HG03457 (cell line): ENCODE data around the gene IL15.
A peak's percentile ranks its signal among the peaks of the same experiment; 100 is the strongest.
"Not testable (repeated sequence)": the region's sequence is repeated elsewhere in the genome, so short reads cannot be mapped to it uniquely, and the experiment has no call there.

Experiments used
- ATAC-seq: cut with Tn5 transposase; IDR thresholded peaks from one replicate; pipeline ENCODE4 v1.9.1; 2021; ENCODE audit warnings: moderate number of reproducible peaks; ENCODE audit not compliant: unreplicated experiment

The IL15 gene

GRCh38 chr4:141645611-141646340 is 9.4 kb downstream of the IL15 start:
- no peak for ATAC-seq

GRCh38 chr4:141646969-141647368 is 10.6 kb downstream of the IL15 start:
- ATAC-seq = no peak

GRCh38 chr4:141647966-141648365 is 11.6 kb downstream of the IL15 start:
- ATAC-seq = no peak

- ATAC-seq = no peak
Measured at GRCh38 chr4:141652161-141652778, 15.9 kb downstream of the IL15 start.

GRCh38 chr4:141654098-141654497 is 17.7 kb downstream of the IL15 start:
- no peak for ATAC-seq

- ATAC-seq = no peak
Measured at GRCh38 chr4:141656031-141656430, 19.6 kb downstream of the IL15 start.

GRCh38 chr4:141657550-141658250 is 21.3 kb downstream of the IL15 start:
- ATAC-seq = no peak

- ATAC-seq = peak; percentile 38
Measured at GRCh38 chr4:141658309-141658708, 21.9 kb downstream of the IL15 start.

GRCh38 chr4:141659539-141659938 is 23.2 kb downstream of the IL15 start:
- no peak for ATAC-seq

GRCh38 chr4:141660880-141661279 is 24.5 kb downstream of the IL15 start:
- no peak for ATAC-seq

GRCh38 chr4:141668200-141668910 is 32.0 kb downstream of the IL15 start:
- no peak for ATAC-seq

- ATAC-seq = no peak
Measured at GRCh38 chr4:141669501-141669900, 33.1 kb downstream of the IL15 start.

GRCh38 chr4:141675384-141675783 is 39.0 kb downstream of the IL15 start:
- ATAC-seq = no peak

GRCh38 chr4:141676087-141676670 is 39.8 kb downstream of the IL15 start:
- ATAC-seq = no peak

- no peak for ATAC-seq
Measured at GRCh38 chr4:141680060-141680459, 43.7 kb downstream of the IL15 start.

GRCh38 chr4:141684785-141685184 is 48.4 kb downstream of the IL15 start:
- ATAC-seq = no peak

GRCh38 chr4:141686146-141686775 is 49.9 kb downstream of the IL15 start:
- no peak for ATAC-seq

- ATAC-seq = no peak
Measured at GRCh38 chr4:141686879-141687278, 50.5 kb downstream of the IL15 start.

- ATAC-seq = not testable (repeated sequence)
Measured at GRCh38 chr4:141689726-141690296, 53.4 kb downstream of the IL15 start.

- not testable (repeated sequence) for ATAC-seq
Measured at GRCh38 chr4:141691247-141691646, 54.9 kb downstream of the IL15 start.
